ENCODE results near the gene CHD6. TPM values are rescaled to one million over a fixed set of nuclear protein-coding genes. Genes with fewer than 3 reads are reported as not detected.

The CHD6 gene
- total RNA-seq, 2 experiments from 2014 or later, result 18.4 to 19.5 TPM

- Mint-ChIP-seq H3K36me3 (peaks cover 21% of the 10 kb centered on the region), H3K4me3 (no peak overlapping the region), H3K4me1 (peaks cover 30% of the 10 kb centered on the region), H3K9me3 (no peaks in the 10 kb centered on the region), H3K27ac (peak overlapping the region; percentile 60), H3K27me3 (no peaks in the 10 kb centered on the region)
- peak; percentile 26 for DNase-seq
Measured at GRCh38 chr20:41443691-41444090, 174.5 kb downstream of the CHD6 start.

- Mint-ChIP-seq H3K27ac (peak overlapping the region; percentile 34), H3K9me3 (no peaks in the 10 kb centered on the region), H3K4me1 (peaks cover 51% of the 10 kb centered on the region), H3K27me3 (no peaks in the 10 kb centered on the region), H3K4me3 (no peak overlapping the region), H3K36me3 (peaks cover 25% of the 10 kb centered on the region)
- no peak for DNase-seq
Measured at GRCh38 chr20:41440882-41441281, 177.3 kb downstream of the CHD6 start.

- peaks cover 10% of the 10 kb centered on the region for H3K9me3 Mint-ChIP-seq
Measured at GRCh38 chr20:41437836-41438235, 180.3 kb downstream of the CHD6 start.

GRCh38 chr20:41436679-41437078 is 181.5 kb downstream of the CHD6 start:
- no peak overlapping the region for H3K4me3 Mint-ChIP-seq
- peaks cover 10% of the 10 kb centered on the region for H3K9me3 Mint-ChIP-seq
- H3K4me1 Mint-ChIP-seq, result peaks cover 61% of the 10 kb centered on the region
- peak overlapping the region; percentile 50 for H3K27ac Mint-ChIP-seq
- H3K36me3 Mint-ChIP-seq, result peaks cover 49% of the 10 kb centered on the region
- H3K27me3 Mint-ChIP-seq, result no peaks in the 10 kb centered on the region
- DNase-seq, result no peak

More at GRCh38 chr20:41437836-41438235, 180.3 kb downstream of the CHD6 start:
- H3K4me1 Mint-ChIP-seq, result peaks cover 53% of the 10 kb centered on the region
- H3K4me3 Mint-ChIP-seq, result no peak overlapping the region
- H3K27me3 Mint-ChIP-seq, result no peaks in the 10 kb centered on the region
- H3K36me3 Mint-ChIP-seq, result peaks cover 47% of the 10 kb centered on the region
- DNase-seq, result no peak
- peak overlapping the region; percentile 11 for H3K27ac Mint-ChIP-seq

- peaks cover 12% of the 10 kb centered on the region for H3K9me3 Mint-ChIP-seq
- no peak overlapping the region for H3K4me3 Mint-ChIP-seq
- DNase-seq, result no peak
- no peaks in the 10 kb centered on the region for H3K27me3 Mint-ChIP-seq
- H3K36me3 Mint-ChIP-seq, result peaks cover 59% of the 10 kb centered on the region
- peaks cover 59% of the 10 kb centered on the region for H3K4me1 Mint-ChIP-seq
- peak overlapping the region; percentile 62 for H3K27ac Mint-ChIP-seq
Measured at GRCh38 chr20:41433203-41433602, 185.0 kb downstream of the CHD6 start.

GRCh38 chr20:41432746-41433145 is 185.4 kb downstream of the CHD6 start:
- H3K4me3 Mint-ChIP-seq, result peak overlapping the region; percentile 35
- peak overlapping the region; percentile 62 for H3K27ac Mint-ChIP-seq
- H3K27me3 Mint-ChIP-seq, result no peaks in the 10 kb centered on the region
- H3K4me1 Mint-ChIP-seq, result peaks cover 60% of the 10 kb centered on the region
- DNase-seq, result no peak
- peaks cover 61% of the 10 kb centered on the region for H3K36me3 Mint-ChIP-seq
- peaks cover 12% of the 10 kb centered on the region for H3K9me3 Mint-ChIP-seq

GRCh38 chr20:41428285-41428684 is 189.9 kb downstream of the CHD6 start:
- DNase-seq, result peak; percentile 21
- Mint-ChIP-seq H3K36me3 (peaks cover 31% of the 10 kb centered on the region), H3K27ac (peak overlapping the region; percentile 87), H3K9me3 (peaks cover 4% of the 10 kb centered on the region), H3K4me1 (peaks cover 31% of the 10 kb centered on the region), H3K4me3 (peak overlapping the region; percentile 27), H3K27me3 (no peaks in the 10 kb centered on the region)

- Mint-ChIP-seq H3K4me3 (no peak overlapping the region), H3K36me3 (peaks cover 28% of the 10 kb centered on the region), H3K9me3 (peaks cover 2% of the 10 kb centered on the region), H3K4me1 (peaks cover 27% of the 10 kb centered on the region), H3K27ac (peak overlapping the region; percentile 87), H3K27me3 (no peaks in the 10 kb centered on the region)
- DNase-seq, result no peak
Measured at GRCh38 chr20:41427833-41428232, 190.3 kb downstream of the CHD6 start.

GRCh38 chr20:41426976-41427375 is 191.2 kb downstream of the CHD6 start:
- no peak overlapping the region for H3K4me3 Mint-ChIP-seq
- H3K9me3 Mint-ChIP-seq, result peaks cover 2% of the 10 kb centered on the region
- H3K4me1 Mint-ChIP-seq, result peaks cover 18% of the 10 kb centered on the region
- H3K36me3 Mint-ChIP-seq, result peaks cover 23% of the 10 kb centered on the region
- no peak overlapping the region for H3K27ac Mint-ChIP-seq
- no peaks in the 10 kb centered on the region for H3K27me3 Mint-ChIP-seq
- DNase-seq, result no peak

GRCh38 chr20:41426086-41426830 is 191.9 kb downstream of the CHD6 start:
- Mint-ChIP-seq H3K36me3 (peaks cover 29% of the 10 kb centered on the region), H3K27ac (no peak overlapping the region), H3K4me1 (peaks cover 20% of the 10 kb centered on the region), H3K27me3 (no peaks in the 10 kb centered on the region), H3K4me3 (no peak overlapping the region), H3K9me3 (peaks cover 2% of the 10 kb centered on the region)
- DNase-seq, result no peak

- DNase-seq, result no peak
- H3K4me3 Mint-ChIP-seq, result no peak overlapping the region
- no peak overlapping the region for H3K27ac Mint-ChIP-seq
- no peaks in the 10 kb centered on the region for H3K27me3 Mint-ChIP-seq
- peaks cover 2% of the 10 kb centered on the region for H3K9me3 Mint-ChIP-seq
- peaks cover 24% of the 10 kb centered on the region for H3K4me1 Mint-ChIP-seq
- H3K36me3 Mint-ChIP-seq, result peaks cover 34% of the 10 kb centered on the region
Measured at GRCh38 chr20:41425180-41425884, 192.8 kb downstream of the CHD6 start.

GRCh38 chr20:41424546-41424945 is 193.6 kb downstream of the CHD6 start:
- Mint-ChIP-seq H3K4me1 (peaks cover 24% of the 10 kb centered on the region), H3K9me3 (peaks cover 2% of the 10 kb centered on the region), H3K36me3 (peaks cover 32% of the 10 kb centered on the region), H3K4me3 (no peak overlapping the region), H3K27ac (no peak overlapping the region), H3K27me3 (no peaks in the 10 kb centered on the region)
- DNase-seq, result no peak

- peaks cover 2% of the 10 kb centered on the region for H3K9me3 Mint-ChIP-seq
- DNase-seq, result no peak
- H3K4me1 Mint-ChIP-seq, result peaks cover 19% of the 10 kb centered on the region
- peaks cover 28% of the 10 kb centered on the region for H3K36me3 Mint-ChIP-seq
- H3K27ac Mint-ChIP-seq, result peak overlapping the region; percentile 2
- H3K27me3 Mint-ChIP-seq, result no peaks in the 10 kb centered on the region
- H3K4me3 Mint-ChIP-seq, result no peak overlapping the region
Measured at GRCh38 chr20:41424011-41424410, 194.2 kb downstream of the CHD6 start.

GRCh38 chr20:41422953-41423352 is 195.2 kb downstream of the CHD6 start:
- Mint-ChIP-seq H3K27me3 (no peaks in the 10 kb centered on the region), H3K36me3 (peaks cover 23% of the 10 kb centered on the region), H3K4me1 (peaks cover 12% of the 10 kb centered on the region), H3K4me3 (no peak overlapping the region), H3K27ac (no peak overlapping the region), H3K9me3 (no peaks in the 10 kb centered on the region)
- no peak for DNase-seq

- H3K4me1 Mint-ChIP-seq, result peaks cover 8% of the 10 kb centered on the region
- no peak overlapping the region for H3K4me3 Mint-ChIP-seq
- peaks cover 28% of the 10 kb centered on the region for H3K36me3 Mint-ChIP-seq
- DNase-seq, result no peak
- H3K27ac Mint-ChIP-seq, result peak overlapping the region; percentile 31
- H3K9me3 Mint-ChIP-seq, result no peaks in the 10 kb centered on the region
- H3K27me3 Mint-ChIP-seq, result no peaks in the 10 kb centered on the region
Measured at GRCh38 chr20:41418739-41419293, 199.4 kb downstream of the CHD6 start.
